A549 treated with AZD9567 at 1 μM for 4 hours (cell line): ENCODE measurements around the gene NR2F1-AS1. TPM values are rescaled to one million over a fixed set of nuclear protein-coding genes. Genes with fewer than 3 reads are reported as not detected.

Source experiments
- total RNA-seq: library from RNA; stranded (reverse); fragments of 200-300 nt; extraction: Qiagen RNA extraction; gene quantifications from 5 replicates; pipeline ENCODE4 v1.2.3, GENCODE V29; 2022; ENCODE audit not compliant: insufficient read depth

Gene NR2F1-AS1
- total RNA-seq, result 3.1 to 4.3 TPM (median 4.1 TPM) in 5 replicates

DNA sequence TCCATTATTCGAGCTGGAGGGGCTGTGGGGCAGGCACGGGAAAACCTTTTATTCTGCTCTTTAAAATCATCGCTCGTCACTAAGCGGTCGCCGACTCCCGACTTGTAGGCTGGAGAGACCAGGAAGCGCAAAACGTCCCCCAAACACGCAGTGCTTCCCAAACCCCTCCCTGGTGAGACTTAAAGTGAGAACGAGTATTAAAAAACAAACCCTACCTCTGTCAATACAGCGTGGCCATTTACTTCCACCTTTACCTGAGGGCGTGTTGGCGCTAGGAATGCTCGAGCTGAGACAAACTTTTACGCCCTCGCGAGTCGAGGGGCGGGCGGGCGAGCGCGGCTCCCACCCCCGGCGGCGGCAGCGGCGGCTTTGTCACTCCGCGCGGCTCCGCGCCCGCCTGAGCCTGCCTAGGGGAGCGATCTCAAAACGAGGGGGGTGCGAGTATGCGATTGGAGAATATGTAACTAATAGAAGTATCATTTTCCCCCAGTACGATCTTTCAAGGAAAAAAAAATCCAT lies at the start of gene NR2F1-AS1:
NR2F1-AS1 (minus strand) TSS at position 293 of the 519 bp plus-strand sequence.

GRCh38 chr5:93582677-93583438 lies 1.8 kb upstream of the NR2F1-AS1 start, which contains the start of gene NR2F1:
Gene NR2F1, plus strand, starts transcription at chr5:93583222. Its CDS starts 1,802 bp downstream, at chr5:93585024.

Other genes starting within 250 kb of the NR2F1-AS1 start
- gene NR2F1, start 2.0 kb upstream of the NR2F1-AS1 start, total RNA-seq, result 3.3 to 6.2 TPM (median 4.4 TPM) in 5 replicates
- 0.01 TPM in 1 of 5 replicates, not detected in the others for gene POU5F2, start 160.4 kb upstream of the NR2F1-AS1 start, total RNA-seq